HFF-Myc (cell line): Measurements from ENCODE around the gene RAB22A.

Experiments used
- DNase-seq: peaks from one replicate; pipeline ENCODE4 v3.0.0-alpha.2; 2011; ENCODE audit warnings: low read depth; ENCODE audit errors: extremely low read depth
- H3K4me3 ChIP-seq: replicated peaks from 2 replicates; pipeline ENCODE4 v1.5.1; 2011; ENCODE audit warnings: low read depth, mild to moderate bottlenecking, control low read depth, low read length
- CTCF ChIP-seq: IDR thresholded peaks from 2 replicates; pipeline ENCODE4 v1.5.1; 2012; ENCODE audit warnings: mild to moderate bottlenecking, low read depth, low read length, control low read depth; ENCODE audit errors: missing control alignments

The RAB22A gene

GRCh38 chr20:58398254-58398653 is 88.7 kb downstream of the RAB22A start:
- no peak for TF ChIP-seq CTCF
- no peak for DNase-seq
- H3K4me3 ChIP-seq: no peak overlapping the region

- no peak for DNase-seq
These were observed 90.4 kb downstream of the RAB22A start for GRCh38 chr20:58399926-58400325.

GRCh38 chr20:58401162-58401561 is 91.6 kb downstream of the RAB22A start:
- H3K4me3 ChIP-seq: no peak overlapping the region

More at GRCh38 chr20:58399926-58400325, 90.4 kb downstream of the RAB22A start:
- H3K4me3 ChIP-seq: no peak overlapping the region
- TF ChIP-seq CTCF: no peak

GRCh38 chr20:58402305-58402704 is 92.8 kb downstream of the RAB22A start:
- DNase-seq: no peak
- H3K4me3 ChIP-seq: no peak overlapping the region
- TF ChIP-seq CTCF: no peak

More at GRCh38 chr20:58401162-58401561, 91.6 kb downstream of the RAB22A start:
- no peak for DNase-seq
- TF ChIP-seq CTCF: no peak

GRCh38 chr20:58402827-58403226 is 93.3 kb downstream of the RAB22A start:
- no peak overlapping the region for H3K4me3 ChIP-seq
- no peak for DNase-seq
- TF ChIP-seq CTCF: no peak

DNA sequence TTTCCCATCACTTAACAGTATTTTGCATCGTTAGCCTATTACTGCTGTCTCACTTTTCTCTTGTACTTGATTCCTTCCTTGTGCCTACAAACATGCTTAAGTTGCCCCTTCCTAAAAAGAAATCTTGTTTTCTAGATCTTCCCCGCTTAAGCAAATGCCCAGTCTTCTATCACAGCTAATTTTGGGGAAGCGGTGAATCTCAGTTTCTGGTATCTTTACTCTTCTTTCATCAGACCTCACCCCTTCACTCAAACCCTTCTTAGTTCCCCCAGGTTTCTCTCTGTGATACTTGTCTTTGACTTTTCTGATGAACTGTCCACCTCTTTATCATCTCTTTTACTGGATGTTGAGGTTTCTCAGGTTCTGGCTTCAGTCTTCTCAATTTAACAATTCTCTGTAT is 93.8 kb downstream of the RAB22A start:
- TF ChIP-seq CTCF: no peak
- H3K4me3 ChIP-seq: no peak overlapping the region
- no peak for DNase-seq
